Measurements from ENCODE around the gene OCSTAMP. TPM values are rescaled to one million over a fixed set of nuclear protein-coding genes. Genes with fewer than 3 reads are reported as not detected.

The OCSTAMP gene
- total and polyA plus RNA-seq, 12 donors = 0.16 to 0.17 TPM; not detected in 10

GRCh38 chr20:46559685-46560440 lies 9.4 kb upstream of the OCSTAMP start:
- WGBS, 4 donors = 80 to 86% (median 84%) methylated on average over 5 to 7 of the region's 7 CpGs
- Histone ChIP-seq H3K27ac (no peak overlapping the region), H3K4me1 (replicated peaks in 1 of 2) (peaks cover 0 to 4% of the 10 kb centered on the region in 2 donors), H3K36me3 (replicated peaks in 1 of 2) (no peaks in the 10 kb centered on the region), H3K4me3 (no peak overlapping the region), H3K9me3 (replicated peaks in 1 of 3) (no peaks in the 10 kb centered on the region), H3K27me3 (no peaks in the 10 kb centered on the region)
- peak in 1 of 7 donors; percentile 22 for DNase-seq
- intact Hi-C loops (cut with DNase I) = no loop called here
- TF ChIP-seq POLR2A (IDR thresholded peaks at IDR 0.05) (no peak), CTCF (IDR thresholded peaks at IDR 0.05) (peak in 2 of 6 experiments; percentile 14 to 21)

GRCh38 chr20:46559001-46559400 lies 8.5 kb upstream of the OCSTAMP start:
- no peak overlapping the region for H3K4me3 ChIP-seq
- DNase-seq = peak in 2 of 7 donors; percentile 38 to 46
- intact Hi-C loops (cut with DNase I) = no loop called here
- WGBS, 4 donors = 55 to 71% (median 65%) methylated on average over 2 to 3 of the region's 3 CpGs
- H3K9me3 ChIP-seq (replicated peaks in 1 of 3) = no peaks in the 10 kb centered on the region
- H3K27ac ChIP-seq = no peak overlapping the region
- no peaks in the 10 kb centered on the region for H3K36me3 ChIP-seq (replicated peaks in 1 of 2)
- H3K27me3 ChIP-seq = no peaks in the 10 kb centered on the region
- H3K4me1 ChIP-seq (replicated peaks in 1 of 2) = peaks cover 0 to 4% of the 10 kb centered on the region in 2 donors
- TF ChIP-seq CTCF (IDR thresholded peaks at IDR 0.05) (no peak), POLR2A (IDR thresholded peaks at IDR 0.05) (no peak)

- Histone ChIP-seq H3K4me1 (replicated peaks in 1 of 2) (peaks cover 0 to 4% of the 10 kb centered on the region in 2 donors), H3K27me3 (no peaks in the 10 kb centered on the region), H3K36me3 (replicated peaks in 1 of 2) (no peaks in the 10 kb centered on the region), H3K4me3 (no peak overlapping the region), H3K27ac (no peak overlapping the region), H3K9me3 (replicated peaks in 1 of 3) (no peaks in the 10 kb centered on the region)
- intact Hi-C loops (cut with DNase I) = no loop called here
- peak in 5 of 7 donors; percentile 38 to 70 (median 60) for DNase-seq
- no peak for TF ChIP-seq POLR2A (IDR thresholded peaks at IDR 0.05)
- no peak for TF ChIP-seq CTCF (IDR thresholded peaks at IDR 0.05)
- 61 to 85% (median 75%) methylated on average over 1 to 5 of the region's 5 CpGs for WGBS, 4 donors
These were observed 8.1 kb upstream of the OCSTAMP start for GRCh38 chr20:46558511-46558959.

- no peak overlapping the region for H3K27ac ChIP-seq
- H3K9me3 ChIP-seq (replicated peaks in 1 of 3) = no peaks in the 10 kb centered on the region
- H3K4me1 ChIP-seq (replicated peaks in 1 of 2) = peaks cover 0 to 4% of the 10 kb centered on the region in 2 donors
- intact Hi-C loops (cut with DNase I) = no loop called here
- TF ChIP-seq POLR2A (IDR thresholded peaks at IDR 0.05) (no peak), CTCF (IDR thresholded peaks at IDR 0.05) (no peak)
- 67 to 75% (median 70%) methylated on average over 7 to 8 of the region's 8 CpGs for WGBS, 4 donors
- H3K36me3 ChIP-seq (replicated peaks in 1 of 2) = no peaks in the 10 kb centered on the region
- H3K27me3 ChIP-seq = no peaks in the 10 kb centered on the region
- peak in 3 of 7 donors; percentile 24 to 41 (median 34) for DNase-seq
- no peak overlapping the region for H3K4me3 ChIP-seq
These were observed 6.9 kb upstream of the OCSTAMP start for GRCh38 chr20:46557231-46557956.

Data from adrenal gland (tissue), 12 donors.